ENCODE results near the gene GAL3ST2.
"Not testable (repeated sequence)": the region's sequence is repeated elsewhere in the genome, so short reads cannot be mapped to it uniquely, and the experiment has no call there.

Gene GAL3ST2

GRCh38 chr2:241777686-241778627 is 1.3 kb downstream of the GAL3ST2 start:
- peak in 6 of 42 donors; percentile 1 to 27 (median 13) for DNase-seq
- intact Hi-C loops (cut with DNase I), result no loop called here

DNA sequence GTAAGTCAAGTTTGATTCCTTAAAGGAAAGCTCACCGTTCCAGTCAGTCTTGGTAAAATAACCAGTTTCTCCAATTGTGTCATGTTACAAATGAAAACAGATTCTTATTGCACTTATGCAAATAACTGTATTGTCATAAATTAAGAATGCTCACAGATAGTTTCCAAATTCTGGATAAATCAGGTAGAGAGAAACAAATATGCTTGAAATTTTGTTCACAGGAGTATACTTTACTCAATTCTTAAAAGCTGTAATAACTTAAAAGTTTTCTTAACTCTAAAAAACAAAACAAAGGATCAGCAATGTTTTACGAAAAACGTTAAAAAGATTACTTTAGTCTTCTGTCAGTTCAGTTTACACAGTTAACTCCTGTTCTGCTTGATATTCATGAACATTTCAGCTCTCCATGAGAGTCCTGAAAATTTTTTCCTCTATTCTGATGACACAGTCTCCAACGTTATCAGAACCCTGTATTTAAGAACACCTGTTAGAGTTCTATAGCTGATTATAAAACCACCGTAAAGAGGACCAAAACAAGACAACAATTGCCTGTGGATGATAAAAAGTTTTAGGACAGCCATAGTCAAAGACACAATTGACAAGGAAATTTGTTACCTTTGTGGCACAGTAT is 4.4 kb downstream of the GAL3ST2 start:
- no peak for DNase-seq
- intact Hi-C loops (cut with DNase I), result no loop called here

- peak in 1 of 42 donors; percentile 10 for DNase-seq
- intact Hi-C loops (cut with DNase I), result not testable (repeated sequence)
Observed at GRCh38 chr2:241782053-241782452, 5.4 kb downstream of the GAL3ST2 start.

GRCh38 chr2:241788135-241788534 is 11.5 kb downstream of the GAL3ST2 start:
- DNase-seq, result no peak

GRCh38 chr2:241788572-241788971 is 11.9 kb downstream of the GAL3ST2 start:
- no peak for DNase-seq
- intact Hi-C loops (cut with DNase I), result no loop called here

More at GRCh38 chr2:241788135-241788534, 11.5 kb downstream of the GAL3ST2 start:
- intact Hi-C loops (cut with DNase I), result no loop called here

- peak in 4 of 42 donors; percentile 3 to 20 (median 12) for DNase-seq
- intact Hi-C loops (cut with DNase I), result not testable (repeated sequence)
Observed at GRCh38 chr2:241791385-241791784, 14.8 kb downstream of the GAL3ST2 start.

DNA sequence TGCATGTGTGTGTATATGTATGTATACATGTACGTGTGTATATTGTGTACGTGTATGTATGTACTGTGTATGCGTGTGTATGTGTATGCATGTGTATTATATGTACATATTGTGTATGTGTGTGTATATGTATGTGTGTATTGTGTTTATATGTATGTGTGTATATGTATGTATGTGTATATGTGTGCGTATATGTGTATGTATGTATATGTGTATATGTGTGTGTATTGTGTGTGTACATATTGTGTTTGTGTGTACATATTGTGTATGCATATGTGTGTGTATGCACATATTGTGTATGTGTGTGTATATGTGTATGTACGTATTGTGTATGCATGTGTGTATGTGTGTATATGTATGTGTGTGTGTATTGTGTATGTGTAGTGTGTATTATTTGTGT is 16.8 kb downstream of the GAL3ST2 start:
- DNase-seq, result no peak
- intact Hi-C loops (cut with DNase I), result no loop called here

GRCh38 chr2:241794250-241794823 is 17.7 kb downstream of the GAL3ST2 start:
- intact Hi-C loops (cut with DNase I), result no loop called here
- peak in 7 of 42 donors; percentile 1 to 14 (median 4) for DNase-seq

DNA sequence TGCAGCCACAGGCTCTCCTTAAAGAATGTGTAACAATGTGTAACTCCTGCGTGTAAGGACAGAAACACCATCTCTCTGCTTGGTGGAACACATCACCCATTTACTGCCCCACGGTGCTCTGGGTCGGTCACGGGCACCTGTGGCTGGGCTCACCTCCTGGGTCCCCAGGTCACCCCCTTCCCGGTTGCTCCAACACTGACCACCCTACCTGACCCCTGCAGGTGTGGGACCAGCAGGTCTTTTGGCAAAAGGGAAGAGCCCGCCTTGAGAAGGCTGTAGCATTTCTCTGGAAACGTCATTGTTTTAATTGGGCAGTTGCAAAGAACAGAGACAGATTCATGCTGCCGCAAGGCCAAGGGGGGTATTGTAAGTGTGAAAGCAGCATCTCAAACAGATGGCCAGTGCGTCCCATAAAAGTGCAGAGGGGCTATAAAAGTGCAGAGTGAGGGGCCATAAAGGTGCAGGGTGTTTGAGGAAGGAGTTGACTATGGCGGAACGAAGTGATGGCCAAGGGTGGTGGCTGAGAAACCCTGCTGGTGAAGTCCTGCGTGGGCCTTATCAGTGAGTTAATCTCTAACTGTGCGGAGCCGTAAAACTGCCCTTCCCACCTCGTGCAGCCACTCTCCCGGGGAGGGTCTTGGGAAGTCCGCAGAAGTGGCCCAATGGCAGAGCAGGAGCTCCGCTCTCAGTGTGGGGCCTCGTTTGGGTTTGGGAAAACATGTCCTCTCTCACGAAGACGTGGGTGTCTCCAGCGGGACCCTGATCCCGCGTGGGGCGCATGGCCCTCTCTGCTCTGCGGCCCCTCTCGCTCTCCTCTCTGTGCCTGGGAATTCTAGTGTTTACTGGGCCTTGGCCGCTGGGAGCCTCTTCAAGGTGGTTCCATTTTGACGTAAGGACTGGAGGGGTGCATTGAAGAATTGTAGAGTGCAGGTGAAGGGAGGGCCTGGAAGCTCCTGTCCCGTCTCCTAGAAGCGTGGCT is 18.7 kb downstream of the GAL3ST2 start:
- peak in 6 of 42 donors; percentile 1 to 31 (median 4) for DNase-seq
- intact Hi-C loops (cut with DNase I), result no loop called here

GRCh38 chr2:241796209-241796608 is 19.6 kb downstream of the GAL3ST2 start:
- intact Hi-C loops (cut with DNase I), result no loop called here
- DNase-seq, result peak in 6 of 42 donors; percentile 1 to 27 (median 6)

- intact Hi-C loops (cut with DNase I), result no loop called here
- peak in 8 of 42 donors; percentile 0 to 25 (median 6) for DNase-seq
Observed at GRCh38 chr2:241796610-241797138, 20.1 kb downstream of the GAL3ST2 start.

DNA sequence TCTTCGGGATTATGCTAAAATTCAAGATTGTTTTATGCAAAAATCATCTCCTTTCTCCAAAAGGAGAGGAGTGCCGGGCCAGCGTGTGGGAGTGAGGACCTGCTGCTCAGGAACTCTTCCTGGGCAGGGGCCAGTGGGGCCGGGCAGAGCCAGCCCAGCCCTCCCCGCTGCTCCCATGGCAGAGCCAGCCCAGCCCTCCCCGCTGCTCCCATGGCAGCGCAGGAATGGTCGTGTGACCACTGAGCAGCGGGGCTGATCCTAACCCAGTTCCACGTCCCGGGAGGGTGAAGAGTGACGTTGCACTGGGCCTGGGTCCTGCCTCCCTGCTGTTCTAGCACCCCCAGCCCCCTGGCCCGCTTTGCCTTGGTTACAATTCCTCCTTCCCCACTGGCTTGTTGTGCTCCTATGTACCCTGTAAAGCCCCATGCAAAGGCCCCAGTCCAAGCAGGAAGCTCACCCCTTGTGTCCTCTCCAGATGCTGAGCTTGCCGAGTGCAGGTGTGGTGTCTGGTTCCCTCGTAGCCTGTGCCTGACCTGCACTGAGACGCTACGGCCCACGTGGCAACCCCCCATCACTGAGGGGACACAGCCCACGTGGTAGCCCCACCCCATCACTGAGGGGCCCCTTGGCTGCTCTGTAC is 20.9 kb downstream of the GAL3ST2 start:
- intact Hi-C loops (cut with DNase I), result no loop called here
- DNase-seq, result peak in 13 of 42 donors; percentile 3 to 45 (median 13)

DNA sequence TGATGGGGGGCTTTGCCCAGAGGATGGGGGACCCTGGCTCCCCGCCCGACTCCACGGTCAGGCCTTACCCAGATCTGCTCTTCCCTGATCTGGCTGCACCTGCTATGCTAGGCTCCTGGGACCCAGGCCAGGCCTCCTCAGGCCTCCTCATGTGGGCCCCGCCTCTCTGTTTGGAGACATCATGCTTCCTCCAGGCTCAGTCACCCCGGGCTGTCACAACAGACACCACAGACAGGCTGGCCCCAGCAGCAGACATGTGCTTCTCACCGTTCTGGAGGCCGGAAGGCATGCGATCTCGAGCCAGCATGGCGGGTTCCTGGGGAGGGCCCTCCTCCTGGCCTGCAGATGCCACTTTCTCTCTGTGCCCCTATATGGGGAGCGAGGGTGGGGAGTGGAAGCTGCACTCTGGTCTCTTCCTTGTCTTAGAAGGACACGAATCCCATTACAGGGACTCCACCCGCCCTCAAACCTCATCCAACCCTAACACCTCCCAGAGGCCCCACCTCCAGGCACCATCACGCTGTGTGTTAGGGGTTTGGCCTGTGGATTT is 21.5 kb downstream of the GAL3ST2 start:
- intact Hi-C loops (cut with DNase I), result no loop called here

DNA sequence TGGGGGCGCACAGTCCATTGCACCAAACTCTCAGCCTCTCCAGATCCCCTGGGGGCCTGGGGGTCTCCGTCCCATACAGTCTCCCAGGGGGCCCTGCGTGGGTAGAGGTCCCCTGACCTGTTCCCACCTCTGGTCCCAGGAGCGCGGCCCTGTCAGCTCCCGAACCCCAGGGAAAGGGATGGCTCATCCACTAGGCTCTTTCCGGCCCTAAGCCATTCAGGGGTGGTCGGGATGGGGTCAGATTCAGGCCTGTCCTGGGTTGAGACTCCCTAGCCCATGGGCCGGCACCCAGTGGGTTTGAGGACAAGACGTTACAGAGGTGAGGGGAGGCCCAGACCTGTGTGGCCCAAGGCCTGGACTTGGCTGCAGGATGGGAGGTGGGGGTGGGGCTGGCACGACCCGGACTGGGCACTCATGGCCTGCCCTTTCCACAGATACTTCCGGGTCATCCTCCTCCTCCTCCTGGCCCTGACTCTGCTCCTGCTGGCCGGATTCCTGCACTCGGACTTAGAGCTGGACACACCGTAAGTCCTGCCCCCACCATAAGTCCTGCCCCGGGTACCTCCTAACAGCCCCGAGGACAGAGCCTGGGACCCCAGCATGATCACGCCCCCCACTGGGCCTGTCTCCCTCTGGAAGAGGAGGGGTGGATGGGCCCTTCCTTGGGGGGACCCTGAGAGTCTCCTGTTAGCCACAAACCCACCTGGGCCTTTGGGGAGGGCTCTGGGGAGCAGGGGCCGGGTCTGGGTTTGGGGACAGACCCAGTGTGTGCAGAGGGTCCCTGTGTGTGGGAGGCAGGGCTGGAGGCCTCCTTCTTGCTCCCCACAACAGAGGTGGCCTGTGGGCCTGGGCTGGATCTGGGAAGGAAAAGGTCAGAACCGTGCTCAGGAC is 22.3 kb downstream of the GAL3ST2 start:
- intact Hi-C loops (cut with DNase I), result no loop called here
- DNase-seq, result peak in 7 of 42 donors; percentile 1 to 36 (median 7)

More for the DNA sequence above, 21.5 kb downstream of the GAL3ST2 start:
- peak in 6 of 42 donors; percentile 1 to 25 (median 4) for DNase-seq

GRCh38 chr2:241799522-241800197 is 23.0 kb downstream of the GAL3ST2 start:
- DNase-seq, result peak in 6 of 42 donors; percentile 1 to 42 (median 10)
- intact Hi-C loops (cut with DNase I), result no loop called here
